Sigmoid colon (tissue), 7 donors: Measurements from ENCODE around the gene INTS3. TPM values are rescaled to one million over a fixed set of nuclear protein-coding genes. Genes with fewer than 3 reads are reported as not detected.
A peak's percentile ranks its signal among the peaks of the same experiment; 100 is the strongest.

Experiments used
- DNase-seq: peaks from one replicate; pipeline ENCODE4 v3.0.0-alpha.2; 2019
- H3K27ac ChIP-seq, 4 donors: fragments of 200-600 bp; sonication (generic); one replicate each; pipeline ENCODE4 v1.5.1; 2016 to 2019; ENCODE audit warnings: mild to moderate bottlenecking in 1 of 4
- H3K27me3 ChIP-seq, 3 donors: fragments of 200-600 bp; sonication (generic); one replicate each; pipeline ENCODE4 v1.5.1; 2019; ENCODE audit warnings: mild to moderate bottlenecking in 1 of 3
- H3K36me3 ChIP-seq, 4 donors: fragments of 200-600 bp; sonication (generic); one replicate each; pipeline ENCODE4 v1.5.1; 2016 to 2019
- H3K4me1 ChIP-seq, 4 donors: fragments of 200-600 bp; sonication (generic); one replicate each; pipeline ENCODE4 v1.5.1; 2017 to 2019
- H3K4me3 ChIP-seq, 4 donors: fragments of 200-600 bp; sonication (generic); one replicate each; pipeline ENCODE4 v1.5.1; 2017 to 2019; ENCODE audit warnings: mild to moderate bottlenecking in 2 of 4, moderate library complexity in 1 of 4
- H3K9me3 ChIP-seq, 4 donors: fragments of 200-600 bp in 3 of 4; sonication (generic) in 3 of 4; one replicate each; pipeline versions ENCODE4 v1.5.1 to v1.6.1; 2013 to 2019
- CTCF ChIP-seq, 4 experiments: fragments of 450-650 bp in 3 of 4; fragments of 200-600 bp in 1 of 4; IDR thresholded peaks; one replicate each; pipeline ENCODE4 v1.5.1; 2016 to 2019; ENCODE audit warnings: antibody characterized with exemption in 4 of 4, mild to moderate bottlenecking in 3 of 4, moderate library complexity in 2 of 4
- EP300 ChIP-seq, 4 donors: sonication (generic); formaldehyde crosslinking; IDR thresholded peaks; one replicate each; pipeline ENCODE4 v1.6.1; 2017; ENCODE audit warnings: antibody characterized with exemption in 4 of 4
- POLR2A ChIP-seq, 2 donors: fragments of 450-650 bp; IDR thresholded peaks; one replicate each; pipeline ENCODE4 v1.6.1; 2016; ENCODE audit warnings: antibody characterized with exemption in 2 of 2, mild to moderate bottlenecking in 2 of 2, moderate library complexity in 2 of 2
- POLR2AphosphoS5 ChIP-seq, 4 donors: sonication (generic); formaldehyde crosslinking; IDR thresholded peaks; one replicate each; pipeline ENCODE4 v1.6.1; 2017; ENCODE audit warnings: antibody characterized with exemption in 4 of 4
- WGBS, 2 donors: extraction: QIAGEN DNeasy Blood & Tissue Kit; methylation state at CpG; one replicate each; pipeline ENCODE4 v1.1.7; 2013; 5-methylcytosine and 5-hydroxymethylcytosine counted together
- intact Hi-C: fragments of 100-400 bp; cut with DNase I; formaldehyde crosslinking; loops from one replicate; pipeline ENCODE4 v1.15.1; 2023
- polyA plus RNA-seq, 3 donors: library from polyadenylated mRNA; stranded (reverse); fragments of 200-250 nt; gene quantifications; one replicate each; pipeline ENCODE4 v1.2.3, GENCODE V29; 2013
- total RNA-seq, 4 donors: library from RNA; depleted of rRNA; stranded (reverse); fragments of >200 nt; gene quantifications; one replicate each; pipeline ENCODE4 v1.1.0, GENCODE V29; 2016
- donor health status: healthy with polysubstance abuse.
- donor health status: Bipolar disorder and iron deficiency.
- donor health status: healthy.

The INTS3 gene
- total and polyA plus RNA-seq, 7 donors, result 5.4 to 53.7 (median 31.4) TPM

- WGBS, 2 donors, result 94% methylated on average over 7 of the region's 7 CpGs
- Histone ChIP-seq H3K36me3 (no peaks in the 10 kb centered on the region), H3K9me3 (no peaks in the 10 kb centered on the region), H3K27ac (no peak overlapping the region), H3K4me3 (no peak overlapping the region), H3K27me3 (peaks cover 0 to 44% (median 30%) of the 10 kb centered on the region in 3 donors), H3K4me1 (peaks cover 0 to 24% (median 22%) of the 10 kb centered on the region in 4 donors)
- no peak for DNase-seq
- intact Hi-C loops, result no loop called here
- TF ChIP-seq CTCF (IDR thresholded peaks at IDR 0.05) (no peak), POLR2AphosphoS5 (IDR thresholded peaks at IDR 0.05) (no peak), EP300 (IDR thresholded peaks at IDR 0.05) (no peak), POLR2A (IDR thresholded peaks at IDR 0.05) (no peak)
Measured at GRCh38 chr1:153682730-153683129, 45.1 kb upstream of the INTS3 start.

GRCh38 chr1:153683854-153684253 is 44.0 kb upstream of the INTS3 start:
- no peak for DNase-seq
- no peak for TF ChIP-seq EP300 (IDR thresholded peaks at IDR 0.05)
- TF ChIP-seq CTCF (IDR thresholded peaks at IDR 0.05), result no peak
- no peak for TF ChIP-seq POLR2AphosphoS5 (IDR thresholded peaks at IDR 0.05)
- TF ChIP-seq POLR2A (IDR thresholded peaks at IDR 0.05), result no peak
- intact Hi-C loops, result no loop called here

GRCh38 chr1:153684892-153685291 is 43.0 kb upstream of the INTS3 start:
- DNase-seq, result no peak
- Histone ChIP-seq H3K9me3 (no peaks in the 10 kb centered on the region), H3K36me3 (no peaks in the 10 kb centered on the region), H3K4me1 (peaks cover 0 to 3% (median under 1%) of the 10 kb centered on the region in 4 donors), H3K27me3 (peaks cover 0 to 22% (median 10%) of the 10 kb centered on the region in 3 donors), H3K4me3 (no peak overlapping the region), H3K27ac (no peak overlapping the region)
- intact Hi-C loops, result no loop called here
- no peak for TF ChIP-seq EP300 (IDR thresholded peaks at IDR 0.05)
- TF ChIP-seq POLR2A (IDR thresholded peaks at IDR 0.05), result no peak
- WGBS, 2 donors, result 53 to 74% methylated on average over 12 of the region's 12 CpGs

More at GRCh38 chr1:153683854-153684253, 44.0 kb upstream of the INTS3 start:
- H3K4me1 ChIP-seq, result peaks cover 0 to 13% (median 11%) of the 10 kb centered on the region in 4 donors
- H3K4me3 ChIP-seq, result no peak overlapping the region
- WGBS, 2 donors, result 56 to 76% methylated on average over 5 of the region's 5 CpGs
- H3K27ac ChIP-seq, result peak overlapping the region in 1 of 4 donors; percentile 0
- no peaks in the 10 kb centered on the region for H3K9me3 ChIP-seq
- H3K36me3 ChIP-seq, result no peaks in the 10 kb centered on the region
- peaks cover 0 to 32% (median 20%) of the 10 kb centered on the region in 3 donors for H3K27me3 ChIP-seq

GRCh38 chr1:153685544-153686340 is 42.1 kb upstream of the INTS3 start:
- no peak for DNase-seq
- intact Hi-C loops, result no loop called here
- TF ChIP-seq CTCF (IDR thresholded peaks at IDR 0.05), result no peak
- no peak for TF ChIP-seq POLR2A (IDR thresholded peaks at IDR 0.05)
- TF ChIP-seq EP300 (IDR thresholded peaks at IDR 0.05), result no peak
- no peak for TF ChIP-seq POLR2AphosphoS5 (IDR thresholded peaks at IDR 0.05)
- Histone ChIP-seq H3K4me3 (no peak overlapping the region), H3K27me3 (peaks cover 0 to 13% (median 1%) of the 10 kb centered on the region in 3 donors), H3K36me3 (no peaks in the 10 kb centered on the region), H3K9me3 (no peaks in the 10 kb centered on the region), H3K4me1 (no peaks in the 10 kb centered on the region), H3K27ac (no peak overlapping the region)
- 81% methylated on average over 11 of the region's 11 CpGs for WGBS, 2 donors

GRCh38 chr1:153687346-153688125 is 40.3 kb upstream of the INTS3 start:
- TF ChIP-seq POLR2A (IDR thresholded peaks at IDR 0.05), result no peak
- TF ChIP-seq POLR2AphosphoS5 (IDR thresholded peaks at IDR 0.05), result no peak
- no peak for TF ChIP-seq CTCF (IDR thresholded peaks at IDR 0.05)
- no peak for TF ChIP-seq EP300 (IDR thresholded peaks at IDR 0.05)
- no peaks in the 10 kb centered on the region for H3K9me3 ChIP-seq
- H3K4me1 ChIP-seq, result no peaks in the 10 kb centered on the region
- intact Hi-C loops, result no loop called here
- WGBS, 2 donors, result 81 to 90% methylated on average over 16 of the region's 16 CpGs
- DNase-seq, result no peak
- no peaks in the 10 kb centered on the region for H3K27me3 ChIP-seq
- no peaks in the 10 kb centered on the region for H3K36me3 ChIP-seq
- H3K4me3 ChIP-seq, result no peak overlapping the region
- H3K27ac ChIP-seq, result no peak overlapping the region
